NT2/D1 (cell line): ENCODE results near the gene MIPOL1.
"Not testable (repeated sequence)": the region's sequence is repeated elsewhere in the genome, so short reads cannot be mapped to it uniquely, and the experiment has no call there.

ENCODE experiments used
- DNase-seq: peaks from one replicate; pipeline ENCODE4 v3.0.0-alpha.2; 2011; ENCODE audit warnings: low read depth, low spot score
- H3K27me3 ChIP-seq: 2 replicates; pipeline ENCODE4 v1.6.0; 2011; ENCODE audit warnings: mild to moderate bottlenecking; ENCODE audit not compliant: insufficient read length, insufficient read depth
- H3K36me3 ChIP-seq: 2 replicates; pipeline ENCODE4 v1.6.1; 2011; ENCODE audit warnings: mild to moderate bottlenecking, low read length, mixed read lengths; ENCODE audit not compliant: insufficient read depth, insufficient read length
- H3K4me1 ChIP-seq: 2 replicates; pipeline ENCODE4 v1.5.1; 2011; ENCODE audit not compliant: insufficient read depth, insufficient read length
- H3K4me3 ChIP-seq: 2 replicates; pipeline ENCODE4 v1.5.1; 2011; ENCODE audit warnings: low read depth; ENCODE audit not compliant: insufficient read length
- H3K9ac ChIP-seq: 2 replicates; pipeline ENCODE4 v1.6.0; 2011; ENCODE audit warnings: low read depth; ENCODE audit not compliant: insufficient read length
- H3K9me3 ChIP-seq: 2 replicates; pipeline ENCODE4 v1.5.1; 2011; ENCODE audit warnings: mild to moderate bottlenecking, low read length; ENCODE audit not compliant: insufficient read depth
- SUZ12 ChIP-seq: IDR thresholded peaks from 2 replicates; pipeline ENCODE4 v1.6.1; 2011; ENCODE audit not compliant: insufficient read length, insufficient read depth; ENCODE audit errors: extremely low read depth
- YY1 ChIP-seq: IDR thresholded peaks from 2 replicates; pipeline ENCODE4 v1.6.1; 2011; ENCODE audit not compliant: insufficient read length, insufficient read depth
- ZNF274 ChIP-seq: IDR thresholded peaks from 2 replicates; pipeline ENCODE4 v1.6.1; 2011; ENCODE audit warnings: mild to moderate bottlenecking, low read depth, low read length

The MIPOL1 gene

DNA sequence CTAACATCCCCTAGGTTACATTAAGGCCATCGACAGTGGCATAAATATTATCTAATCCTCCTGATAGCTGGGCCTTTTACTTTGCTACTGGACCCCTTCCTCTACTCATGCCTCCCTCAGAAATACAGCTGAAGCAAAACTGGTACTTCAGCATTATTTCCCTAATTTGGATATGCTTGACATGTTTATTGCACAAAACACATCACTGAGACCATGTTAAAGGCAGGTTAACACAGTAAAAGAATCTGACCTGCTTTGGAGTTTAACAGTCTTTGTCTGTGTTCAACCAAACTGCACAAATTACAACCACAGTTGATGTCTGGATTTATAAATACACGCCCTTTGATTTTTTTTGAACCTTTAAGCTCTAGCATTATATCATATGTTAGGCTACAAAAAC, 240.7 kb downstream of the MIPOL1 start:
- DNase-seq, result no peak
- Histone ChIP-seq H3K36me3 (no peaks in the 10 kb centered on the region), H3K9ac (no peak overlapping the region), H3K9me3 (no peaks in the 10 kb centered on the region), H3K4me3 (no peak overlapping the region), H3K27me3 (no peaks in the 10 kb centered on the region), H3K4me1 (no peaks in the 10 kb centered on the region)
- TF ChIP-seq ZNF274 (no peak), YY1 (no peak), SUZ12 (no peak)

GRCh38 chr14:37443461-37443860, 245.7 kb downstream of the MIPOL1 start:
- H3K36me3 ChIP-seq, result no peaks in the 10 kb centered on the region
- H3K9me3 ChIP-seq, result no peaks in the 10 kb centered on the region
- no peak for DNase-seq
- no peak overlapping the region for H3K9ac ChIP-seq
- no peak overlapping the region for H3K4me3 ChIP-seq
- no peaks in the 10 kb centered on the region for H3K4me1 ChIP-seq
- no peaks in the 10 kb centered on the region for H3K27me3 ChIP-seq
- no peak for TF ChIP-seq YY1
- no peak for TF ChIP-seq SUZ12

GRCh38 chr14:37447883-37448391, 250.2 kb downstream of the MIPOL1 start:
- DNase-seq, result no peak

DNA sequence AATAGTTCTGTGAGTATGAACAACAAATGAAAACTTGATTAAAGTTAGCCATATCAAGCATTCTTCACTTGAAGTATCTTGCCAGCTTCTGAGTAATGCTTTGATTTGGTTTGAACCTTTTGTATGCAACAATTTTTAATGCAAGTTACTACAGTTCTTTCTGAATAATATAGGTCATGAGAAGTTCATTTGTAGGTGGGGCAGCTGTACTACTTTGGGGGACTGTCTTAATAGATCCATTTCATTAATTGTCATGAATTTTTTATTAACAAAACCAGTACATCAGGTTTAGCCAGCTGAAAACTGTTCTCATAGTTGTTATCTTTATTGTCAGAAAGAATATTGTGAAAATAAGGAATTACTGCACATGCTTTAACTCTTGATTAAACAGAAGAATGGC, 254.6 kb downstream of the MIPOL1 start:
- no peak for TF ChIP-seq ZNF274
- TF ChIP-seq YY1, result no peak
- TF ChIP-seq SUZ12, result no peak
- Histone ChIP-seq H3K4me1 (no peaks in the 10 kb centered on the region), H3K36me3 (no peaks in the 10 kb centered on the region), H3K4me3 (no peak overlapping the region), H3K27me3 (no peaks in the 10 kb centered on the region), H3K9me3 (no peaks in the 10 kb centered on the region), H3K9ac (no peak overlapping the region)
- no peak for DNase-seq

More at GRCh38 chr14:37447883-37448391, 250.2 kb downstream of the MIPOL1 start:
- Histone ChIP-seq H3K36me3 (no peaks in the 10 kb centered on the region), H3K9me3 (no peaks in the 10 kb centered on the region), H3K27me3 (no peaks in the 10 kb centered on the region), H3K4me1 (no peaks in the 10 kb centered on the region), H3K4me3 (no peak overlapping the region), H3K9ac (no peak overlapping the region)
- TF ChIP-seq YY1, result no peak
- TF ChIP-seq ZNF274, result no peak
- no peak for TF ChIP-seq SUZ12

DNA sequence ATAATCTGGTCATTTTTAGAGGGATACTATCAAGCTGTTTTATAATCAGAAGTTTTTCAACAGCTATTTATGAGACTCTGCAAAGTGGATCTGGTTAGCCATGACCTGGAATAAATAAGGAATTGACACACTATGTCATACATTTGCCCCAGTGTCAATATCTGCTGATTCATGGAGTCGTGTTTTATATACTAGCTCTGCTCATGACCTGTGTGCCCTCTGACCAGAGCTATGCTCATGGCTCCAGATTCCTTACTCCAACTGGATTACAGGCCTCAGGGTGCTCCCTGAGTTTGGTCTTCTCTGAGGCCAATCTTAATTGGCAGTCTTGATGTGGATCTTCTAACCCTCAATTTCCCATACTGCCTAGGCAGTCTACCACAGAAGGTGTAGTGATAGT, 256.2 kb downstream of the MIPOL1 start:
- Histone ChIP-seq H3K36me3 (no peaks in the 10 kb centered on the region), H3K9me3 (no peaks in the 10 kb centered on the region), H3K4me3 (no peak overlapping the region), H3K9ac (no peak overlapping the region), H3K27me3 (no peaks in the 10 kb centered on the region), H3K4me1 (no peaks in the 10 kb centered on the region)
- no peak for DNase-seq
- TF ChIP-seq YY1, result no peak
- no peak for TF ChIP-seq SUZ12
- TF ChIP-seq ZNF274, result no peak

DNA sequence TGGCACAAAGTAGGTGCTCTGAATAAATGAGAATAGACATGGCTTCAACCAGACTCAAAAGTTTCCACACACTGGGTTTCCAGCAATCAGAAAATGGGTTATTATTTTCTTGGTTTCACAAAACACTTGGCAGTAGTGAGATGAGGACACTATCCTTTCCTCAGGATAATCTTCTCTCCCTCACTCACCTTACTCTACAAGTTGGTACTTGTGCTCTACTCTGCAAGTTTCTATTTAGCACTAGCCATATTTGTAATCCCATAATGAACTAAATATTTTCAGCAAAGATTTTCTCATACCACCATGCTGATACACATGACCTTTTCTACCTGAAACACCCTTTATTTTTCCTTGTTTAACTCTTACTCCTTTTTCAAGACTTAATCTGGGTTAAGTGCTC, 259.6 kb downstream of the MIPOL1 start:
- TF ChIP-seq SUZ12 (no peak), ZNF274 (no peak), YY1 (no peak)
- Histone ChIP-seq H3K36me3 (no peaks in the 10 kb centered on the region), H3K27me3 (no peaks in the 10 kb centered on the region), H3K4me3 (no peak overlapping the region), H3K9me3 (no peaks in the 10 kb centered on the region), H3K4me1 (no peaks in the 10 kb centered on the region), H3K9ac (no peak overlapping the region)
- no peak for DNase-seq

DNA sequence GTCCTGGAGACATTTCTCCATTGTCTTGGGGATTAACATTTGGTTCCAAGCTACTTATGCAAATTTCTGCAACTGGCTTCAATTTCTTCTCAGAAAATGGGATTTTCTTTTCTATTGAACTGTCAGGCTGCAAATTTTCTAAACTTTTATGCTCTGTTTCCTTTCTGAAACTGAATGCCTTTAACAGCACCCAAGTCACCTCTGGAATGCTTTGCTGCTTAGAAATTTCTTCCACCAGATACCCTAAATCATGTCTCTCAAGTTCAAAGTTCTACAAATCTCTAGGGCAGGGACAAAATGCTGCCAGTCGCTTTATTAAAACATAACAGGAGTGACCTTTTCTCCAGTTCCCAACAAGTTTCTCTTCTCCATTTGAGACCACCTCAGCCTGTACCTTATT, 264.7 kb downstream of the MIPOL1 start:
- H3K4me3 ChIP-seq, H3K36me3 ChIP-seq, H3K27me3 ChIP-seq, H3K4me1 ChIP-seq, H3K9ac ChIP-seq, DNase-seq, H3K9me3 ChIP-seq: not testable (repeated sequence)
